Measurements from ENCODE around the gene TRIM41.
"Not testable (repeated sequence)": the region's sequence is repeated elsewhere in the genome, so short reads cannot be mapped to it uniquely, and the experiment has no call there.

TRIM41 gene

GRCh38 chr5:181193656-181194055 lies 29.4 kb upstream of the TRIM41 start:
- DNase-seq, result no peak

- no peak for DNase-seq
Observed at GRCh38 chr5:181194489-181195248, 28.4 kb upstream of the TRIM41 start.

GRCh38 chr5:181195249-181195761 lies 27.8 kb upstream of the TRIM41 start:
- DNase-seq, result no peak

GRCh38 chr5:181197326-181197951 lies 25.6 kb upstream of the TRIM41 start:
- no peak for DNase-seq

- no peak for DNase-seq
Observed at GRCh38 chr5:181198106-181198685, 24.9 kb upstream of the TRIM41 start.

- DNase-seq, result no peak
Observed at GRCh38 chr5:181198905-181199519, 24.1 kb upstream of the TRIM41 start.

GRCh38 chr5:181199881-181200638 lies 23.0 kb upstream of the TRIM41 start:
- no peak for DNase-seq

GRCh38 chr5:181200816-181201215 lies 22.3 kb upstream of the TRIM41 start:
- DNase-seq, result no peak

- DNase-seq, result no peak
Observed at GRCh38 chr5:181203093-181203711, 19.9 kb upstream of the TRIM41 start.

GRCh38 chr5:181203777-181204112 lies 19.3 kb upstream of the TRIM41 start:
- no peak for DNase-seq

GRCh38 chr5:181204113-181204825 lies 18.8 kb upstream of the TRIM41 start:
- DNase-seq, result no peak

- no peak for DNase-seq
Observed at GRCh38 chr5:181204826-181205760, 18.0 kb upstream of the TRIM41 start, which contains the start of gene TRIM7. Gene TRIM7 (minus strand): TSS chr5:181205196. CDS start chr5:181205110, 86 bp downstream.

- no peak for DNase-seq
Observed at GRCh38 chr5:181205761-181206649, 17.1 kb upstream of the TRIM41 start.

- no peak for DNase-seq
Observed at GRCh38 chr5:181207214-181207959, 15.7 kb upstream of the TRIM41 start.

GRCh38 chr5:181207960-181208253 lies 15.2 kb upstream of the TRIM41 start:
- no peak for DNase-seq

- DNase-seq, result not testable (repeated sequence)
Observed at GRCh38 chr5:181209006-181209405, 14.1 kb upstream of the TRIM41 start.

GRCh38 chr5:181210148-181210547 lies 12.9 kb upstream of the TRIM41 start:
- DNase-seq, result not testable (repeated sequence)

GRCh38 chr5:181210698-181211097 lies 12.4 kb upstream of the TRIM41 start:
- DNase-seq, result not testable (repeated sequence)

GRCh38 chr5:181211208-181211607 lies 11.9 kb upstream of the TRIM41 start:
- DNase-seq, result no peak
